ENCODE measurements around the gene CFL2.
A peak's percentile ranks its signal among the peaks of the same experiment; 100 is the strongest.
"Not testable (repeated sequence)": the region's sequence is repeated elsewhere in the genome, so short reads cannot be mapped to it uniquely, and the experiment has no call there.

The CFL2 gene

DNA sequence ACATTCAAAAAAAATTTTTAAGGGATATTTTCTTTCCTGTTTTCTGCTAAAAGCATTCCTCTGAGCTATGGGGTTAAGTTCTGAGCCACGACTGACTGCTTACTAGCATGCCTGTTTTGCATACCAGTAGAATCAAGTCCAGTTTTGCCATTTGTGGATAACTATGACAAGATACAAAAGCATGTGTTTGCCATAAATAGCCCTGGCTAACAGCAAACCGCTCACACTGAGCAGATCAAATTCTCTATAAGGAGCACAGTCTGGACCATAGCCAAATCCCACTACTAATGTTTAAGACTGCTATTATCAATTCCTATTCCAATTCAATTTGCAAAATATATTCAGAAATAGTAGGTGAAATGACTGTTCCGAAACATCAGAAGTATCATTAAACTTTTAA, 3.2 kb downstream of the CFL2 start:
- DNase-seq = no peak

DNA sequence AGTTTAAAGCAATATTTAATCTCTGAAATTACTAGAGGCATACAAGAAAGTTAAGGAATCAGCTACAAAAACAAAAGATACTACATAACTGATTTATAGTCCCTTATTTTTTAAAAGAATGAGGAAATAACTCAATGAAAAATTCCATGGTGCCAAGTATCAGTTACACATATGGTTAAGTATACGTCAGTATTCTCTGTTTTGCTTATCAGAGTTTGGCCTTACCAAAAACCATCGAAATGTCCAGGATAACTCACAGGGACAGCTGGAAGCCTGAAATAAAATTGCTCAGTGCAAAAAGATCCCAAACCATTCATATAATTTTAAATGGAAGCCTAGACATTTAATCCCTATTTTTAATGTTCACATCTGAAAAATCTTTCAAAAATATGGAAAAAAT, 3.6 kb downstream of the CFL2 start:
- DNase-seq = no peak

DNA sequence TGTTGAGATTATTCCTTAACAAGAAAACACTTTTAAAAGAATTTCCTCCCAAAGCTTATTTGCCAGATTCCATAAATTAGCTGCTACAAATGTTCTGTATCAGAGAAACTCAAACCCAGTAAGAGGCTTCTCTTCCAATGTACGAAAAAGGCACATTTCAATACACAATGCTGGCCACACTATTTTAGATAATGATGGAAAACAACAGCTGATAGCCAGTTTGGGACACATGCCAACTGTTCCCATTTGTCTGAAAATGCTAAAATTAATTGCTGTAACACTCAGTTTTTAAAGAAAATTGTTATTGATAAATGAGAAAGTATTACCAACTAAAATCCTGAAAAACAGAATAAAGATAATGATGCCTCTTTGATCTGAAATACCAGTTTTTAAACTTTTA, 4.4 kb downstream of the CFL2 start:
- DNase-seq = no peak

DNA sequence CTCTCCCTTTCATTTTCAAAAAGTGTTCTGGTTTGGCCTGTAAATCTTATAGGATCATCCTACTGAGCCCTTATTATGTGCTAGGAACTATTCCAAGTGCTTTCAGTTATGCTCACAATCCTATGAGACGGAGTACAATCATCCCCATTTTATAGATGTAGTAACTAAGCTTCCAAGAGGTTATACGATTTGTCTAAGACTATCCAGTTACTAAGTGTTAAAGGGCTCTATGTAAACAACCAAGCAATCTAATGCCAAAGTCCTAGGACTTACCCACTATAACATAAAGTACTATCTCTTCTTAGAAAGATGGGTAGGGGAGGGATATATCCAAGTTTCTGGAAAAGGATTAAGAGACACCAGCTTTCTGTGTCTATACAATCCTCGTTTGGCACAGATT, 6.7 kb downstream of the CFL2 start:
- DNase-seq = no peak

DNA sequence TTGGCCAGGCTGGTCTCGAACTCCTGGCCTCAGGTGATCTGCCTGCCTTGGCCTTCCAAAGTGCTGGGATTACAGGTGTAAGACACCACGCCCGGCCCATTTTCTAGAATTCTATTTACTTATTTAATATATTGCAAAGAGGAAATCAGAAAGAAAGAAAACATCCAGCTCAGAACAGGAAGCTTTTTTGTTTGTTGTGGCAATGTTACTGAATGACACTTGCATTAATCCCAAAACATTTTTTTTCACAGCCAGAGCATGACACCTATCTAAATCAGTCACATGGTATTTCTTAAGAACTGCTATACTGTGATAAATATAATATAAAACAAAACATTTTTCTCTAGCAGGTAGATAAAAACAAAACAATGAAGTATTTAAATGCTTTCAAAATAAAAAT, 12.6 kb downstream of the CFL2 start:
- no peak for DNase-seq

DNA sequence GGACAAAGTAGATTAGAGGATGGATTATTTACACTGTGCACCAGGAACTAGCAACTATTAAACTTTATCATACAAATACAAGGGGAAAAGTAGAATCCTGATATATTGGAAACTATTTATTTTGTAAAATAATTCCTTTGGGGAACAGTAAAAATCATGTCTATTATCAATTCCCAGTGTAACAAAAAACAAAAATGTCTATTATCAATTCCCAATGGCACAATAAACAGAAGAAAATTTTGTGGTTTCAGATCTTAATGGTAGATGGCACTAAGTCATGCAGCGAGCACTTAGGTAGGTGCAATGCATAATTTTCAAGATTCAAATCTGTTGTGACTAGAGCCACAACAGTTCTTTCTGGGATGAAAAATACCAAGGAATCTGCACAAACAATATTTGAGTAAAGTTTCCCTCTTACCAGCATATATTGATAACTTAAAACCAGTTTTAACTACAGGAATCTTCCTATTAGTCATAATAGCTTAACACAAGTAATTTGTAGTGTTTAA, 13.7 kb downstream of the CFL2 start:
- DNase-seq = no peak

DNA sequence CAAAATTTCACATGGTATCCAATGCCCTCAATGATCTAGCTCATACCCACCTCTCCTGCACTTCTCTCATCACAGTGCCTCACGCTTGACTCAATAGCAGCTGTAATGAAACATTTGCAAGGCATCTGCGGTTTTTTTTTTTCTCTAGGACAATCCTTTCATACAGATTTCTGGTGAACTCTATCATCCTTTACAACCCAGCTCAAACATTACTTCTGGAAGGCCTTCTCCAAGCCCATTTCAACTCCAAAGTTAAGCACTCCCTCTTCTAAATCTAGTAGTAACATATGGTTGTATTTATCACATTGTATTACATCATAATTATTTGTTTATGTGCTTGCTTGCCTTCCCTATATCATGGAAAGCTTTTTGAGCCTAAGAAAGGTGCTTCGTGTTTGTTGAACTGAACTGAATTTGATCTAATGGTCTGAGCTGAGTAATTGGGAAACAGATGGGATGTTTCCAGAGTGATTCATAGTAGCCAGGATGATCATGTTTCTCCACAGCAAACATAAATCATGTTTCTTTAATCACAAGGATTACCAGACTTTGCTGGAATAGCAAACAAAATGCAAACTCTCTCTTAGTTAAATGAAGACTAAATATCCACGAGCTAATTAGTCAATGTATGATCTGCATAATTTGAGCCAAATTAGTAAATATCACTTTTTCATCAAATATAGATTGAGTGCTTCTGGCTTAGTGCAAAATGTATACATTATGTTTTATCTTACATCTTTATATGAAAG, 14.3 kb downstream of the CFL2 start:
- DNase-seq = no peak

DNA sequence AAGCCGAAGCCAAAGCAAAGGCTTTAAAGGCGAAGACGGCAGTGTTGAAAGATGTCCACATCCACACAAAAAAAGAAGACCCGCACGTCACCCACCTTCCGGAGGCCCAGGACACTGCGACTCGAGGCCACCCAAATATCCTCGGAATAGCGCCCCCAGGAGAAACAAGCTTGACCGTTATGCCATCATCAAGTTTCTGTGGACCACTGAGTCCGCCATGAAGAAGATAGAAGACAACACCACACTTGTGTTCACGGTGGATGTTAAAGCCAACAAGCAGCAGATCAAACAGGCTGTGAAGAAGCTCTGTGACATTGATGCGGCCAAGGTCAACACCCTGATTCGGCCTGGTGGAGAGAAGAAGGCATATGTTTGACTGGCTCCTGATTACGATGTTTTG, 20.2 kb downstream of the CFL2 start:
- not testable (repeated sequence) for DNase-seq

DNA sequence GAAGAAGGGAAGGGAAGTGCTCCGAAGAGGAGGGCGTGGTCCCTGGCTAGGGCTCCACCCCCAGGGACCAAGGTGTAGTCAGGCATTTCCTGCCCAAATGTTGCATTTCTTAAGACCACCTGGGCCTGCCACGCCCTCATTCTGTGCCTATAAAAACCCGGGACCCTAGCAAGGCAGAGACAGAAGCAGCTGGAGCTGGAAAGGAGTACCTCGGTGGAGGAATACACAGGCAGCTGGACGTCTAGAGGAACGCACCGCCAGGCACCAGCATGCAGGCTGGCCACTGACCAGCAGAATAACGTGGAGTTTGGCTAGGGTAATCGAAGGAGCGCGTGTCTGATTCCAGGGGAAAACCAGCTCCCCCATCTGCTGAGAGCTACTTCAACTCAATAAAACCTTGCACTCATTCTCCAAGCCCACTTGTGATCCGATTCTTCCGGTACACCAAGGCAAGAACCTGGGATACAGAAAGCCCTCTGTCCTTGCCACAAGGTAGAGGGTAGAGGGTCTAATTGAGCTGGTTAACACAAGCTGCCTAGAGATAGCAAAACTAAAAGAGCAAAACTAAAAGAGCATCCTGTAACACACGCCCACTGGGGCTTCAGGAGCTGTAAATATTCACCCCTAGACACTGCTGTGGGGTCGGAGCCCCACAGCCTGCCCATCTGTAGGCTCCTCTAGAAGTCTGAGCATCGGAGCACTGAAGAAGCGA, 21.0 kb downstream of the CFL2 start:
- peak; percentile 47 for DNase-seq

DNA sequence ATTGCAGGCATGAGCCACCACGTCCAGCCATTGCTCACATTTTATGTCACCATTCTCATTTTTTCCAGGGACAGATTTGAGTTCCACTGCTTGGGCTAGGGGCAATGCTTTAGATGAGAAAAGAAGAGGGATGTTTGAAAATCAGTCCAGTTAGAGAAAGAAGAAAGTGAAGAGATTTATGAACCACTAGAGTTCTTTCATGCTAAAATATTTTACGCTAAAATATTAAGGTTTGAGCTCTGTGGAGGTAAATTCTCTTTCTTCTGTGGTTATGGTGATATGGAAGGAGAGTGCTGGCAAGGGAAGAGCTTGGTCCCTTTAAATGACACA, 21.5 kb downstream of the CFL2 start:
- no peak for DNase-seq

DNA sequence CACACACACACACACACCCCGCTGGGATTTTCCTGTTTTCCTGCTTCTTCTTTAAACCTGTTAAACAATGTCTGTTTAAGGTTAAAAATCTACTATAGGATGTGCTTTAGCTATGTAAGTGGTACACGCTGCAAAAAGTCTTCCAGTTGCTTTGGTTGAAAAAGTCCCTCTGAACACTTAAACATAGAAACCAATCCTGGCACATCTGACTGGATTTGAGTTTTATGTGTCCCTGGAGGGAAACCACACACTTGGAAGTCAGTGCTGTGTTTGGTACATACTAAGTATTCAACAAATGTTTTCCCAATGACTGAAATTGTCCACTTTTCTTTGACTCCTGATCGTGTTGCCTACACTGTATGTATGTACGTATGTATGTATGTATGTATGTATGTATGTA, 22.0 kb downstream of the CFL2 start:
- no peak for DNase-seq

DNA sequence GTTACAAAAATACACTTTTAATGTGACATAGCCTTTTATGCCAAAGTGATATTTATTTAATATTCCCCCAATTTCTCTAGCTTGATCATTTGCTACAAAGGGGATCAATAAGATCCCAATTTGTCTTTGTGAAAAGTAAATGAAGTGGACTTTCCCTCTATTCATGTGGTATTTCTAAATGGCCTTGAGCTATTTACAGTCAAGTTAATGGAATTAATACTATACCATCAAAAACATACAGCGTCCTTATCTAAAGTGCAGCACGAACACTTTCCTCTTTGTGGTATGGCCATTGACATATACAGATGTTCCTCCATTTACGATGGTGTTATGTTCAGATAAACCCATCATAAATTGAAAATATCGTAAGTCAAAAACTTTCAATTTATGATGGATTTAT, 23.2 kb downstream of the CFL2 start:
- no peak for DNase-seq

DNA sequence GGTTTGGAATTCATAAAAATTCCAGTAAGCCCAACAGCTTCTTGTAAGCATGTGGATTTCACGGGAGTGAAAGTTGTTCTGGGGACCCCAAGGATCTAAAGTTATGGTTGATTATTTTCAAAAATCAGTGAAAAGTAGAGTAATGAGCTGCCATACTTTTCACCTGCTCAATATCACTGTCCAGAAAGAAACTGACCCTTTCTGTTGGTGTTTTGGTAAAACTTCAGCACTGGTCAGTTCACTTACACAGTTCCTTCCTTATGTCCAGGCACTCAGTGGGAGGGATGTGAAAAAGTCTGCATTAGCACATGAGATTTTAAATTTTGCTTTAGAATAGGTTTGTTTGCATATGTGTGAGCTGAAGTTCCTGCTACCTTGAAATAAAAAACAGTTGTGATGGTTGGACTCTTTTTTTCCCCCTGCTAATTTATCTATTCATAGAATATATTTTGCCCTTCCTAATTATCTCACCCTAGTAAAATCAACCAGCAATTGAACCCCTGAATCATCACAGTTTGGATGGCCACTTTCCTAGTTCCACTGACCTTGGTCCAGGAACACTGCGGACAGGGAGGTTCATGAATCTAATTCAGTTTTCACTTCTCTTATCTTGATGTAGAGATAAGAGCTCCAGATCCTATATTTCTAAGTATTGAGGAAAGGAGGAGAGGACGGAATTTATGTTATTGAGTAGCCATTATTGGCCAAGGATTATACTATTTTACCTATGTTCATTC, 25.8 kb downstream of the CFL2 start:
- DNase-seq = no peak

DNA sequence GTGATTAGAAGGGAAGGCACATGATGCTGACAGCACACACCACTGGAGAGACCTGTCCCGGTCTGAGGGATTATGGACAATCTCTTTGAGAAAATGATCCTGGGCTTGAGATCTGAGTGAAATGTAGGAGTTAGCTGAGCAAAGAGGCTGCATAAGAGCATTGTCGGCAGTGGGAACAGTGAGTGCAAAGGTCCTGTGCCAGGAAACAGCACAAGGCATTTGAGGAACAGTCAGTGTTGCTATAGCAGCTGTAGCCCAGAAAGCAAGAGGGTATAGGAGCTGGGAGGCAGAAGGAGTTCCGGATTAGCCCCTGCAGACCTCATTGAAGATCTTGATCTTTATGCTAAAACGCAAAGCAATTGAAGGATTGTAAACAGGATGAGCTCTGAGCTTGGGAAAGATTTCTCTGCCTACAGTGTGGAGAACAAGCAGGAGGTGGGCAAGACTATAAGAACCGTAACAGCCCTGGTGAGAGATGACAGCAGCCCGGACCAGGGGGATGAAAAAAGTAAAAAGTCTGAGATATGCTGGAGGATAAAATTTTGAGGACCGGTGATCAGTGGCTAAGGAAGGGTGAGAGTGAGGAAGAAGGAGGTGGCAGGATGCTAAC, 28.5 kb downstream of the CFL2 start:
- DNase-seq = no peak

DNA sequence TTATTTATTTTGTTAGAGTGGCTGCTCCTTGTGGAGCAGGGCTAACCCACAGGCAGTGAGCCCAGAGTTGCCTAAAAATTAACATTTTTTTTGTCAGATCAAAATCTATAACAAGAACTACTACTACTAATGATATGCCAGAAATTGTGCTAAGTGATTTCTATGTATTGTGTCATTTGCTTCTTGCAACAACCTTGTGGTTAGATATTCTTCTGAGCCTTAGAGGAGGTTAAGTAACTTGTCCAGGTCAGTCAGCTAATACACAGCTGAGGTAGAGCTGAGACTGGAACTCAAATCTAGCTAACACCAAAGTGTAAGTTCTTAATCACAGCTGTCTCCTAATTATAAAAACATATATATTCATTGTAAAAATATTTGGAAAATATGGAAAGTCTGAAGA, 29.8 kb downstream of the CFL2 start:
- no peak for DNase-seq

DNA sequence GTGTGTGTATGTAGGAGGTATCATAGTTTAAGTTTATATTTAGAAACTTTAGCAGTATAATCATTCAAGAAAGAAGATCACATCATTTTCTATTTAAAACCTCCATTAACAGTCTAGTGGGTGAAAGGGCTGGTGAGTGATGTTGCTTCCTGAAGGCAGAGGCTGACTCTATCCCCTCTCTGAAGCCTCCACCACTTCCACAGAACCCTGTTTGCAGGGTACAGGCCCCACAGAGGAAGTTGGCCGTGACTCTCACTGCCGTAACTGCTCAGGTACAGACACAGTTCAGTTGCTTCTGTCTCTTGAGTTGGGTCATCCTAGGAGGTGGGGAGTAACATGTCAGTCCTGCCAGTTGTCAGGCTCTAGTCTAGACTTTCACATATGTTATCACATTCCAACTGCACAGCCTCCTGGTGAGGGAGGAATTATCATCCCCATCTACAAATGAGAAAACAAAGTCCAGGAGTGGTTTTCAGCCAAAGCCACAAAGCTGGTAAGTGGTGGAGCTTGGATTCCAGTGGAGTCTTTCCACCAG, 31.5 kb downstream of the CFL2 start:
- peak; percentile 7 for DNase-seq

DNA sequence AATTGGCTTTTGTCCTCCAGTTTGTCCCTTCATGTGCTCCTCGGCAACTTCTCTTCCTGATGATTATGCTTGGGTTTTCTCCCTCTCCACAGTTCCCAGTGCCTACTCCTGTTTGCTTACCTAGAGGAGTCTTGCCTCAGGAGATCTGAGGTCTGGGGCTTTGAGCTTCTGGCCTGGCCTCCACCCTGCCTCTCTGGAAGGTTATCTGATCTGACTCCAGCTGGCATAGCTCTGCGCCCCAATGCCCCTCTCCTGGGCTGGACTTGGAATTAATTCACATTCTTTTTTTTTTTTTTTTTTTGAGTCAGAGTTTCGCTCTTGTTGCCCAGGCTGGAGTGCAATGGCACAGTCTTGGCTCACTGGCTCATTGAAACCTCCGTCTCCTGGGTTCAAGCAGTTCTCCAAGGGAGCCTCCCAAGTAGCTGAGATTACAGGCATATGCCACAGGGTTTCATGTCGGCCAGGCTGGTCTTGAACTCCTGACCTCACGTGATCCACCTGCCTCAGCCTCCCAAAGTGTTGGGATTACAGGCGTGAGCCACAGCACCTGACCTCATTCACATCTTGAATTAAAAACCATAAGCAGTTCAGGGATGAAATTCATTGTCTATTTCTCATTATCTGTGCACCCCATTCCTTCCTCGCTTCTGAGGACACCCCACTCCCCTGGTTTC, 33.5 kb downstream of the CFL2 start:
- DNase-seq = no peak

DNA sequence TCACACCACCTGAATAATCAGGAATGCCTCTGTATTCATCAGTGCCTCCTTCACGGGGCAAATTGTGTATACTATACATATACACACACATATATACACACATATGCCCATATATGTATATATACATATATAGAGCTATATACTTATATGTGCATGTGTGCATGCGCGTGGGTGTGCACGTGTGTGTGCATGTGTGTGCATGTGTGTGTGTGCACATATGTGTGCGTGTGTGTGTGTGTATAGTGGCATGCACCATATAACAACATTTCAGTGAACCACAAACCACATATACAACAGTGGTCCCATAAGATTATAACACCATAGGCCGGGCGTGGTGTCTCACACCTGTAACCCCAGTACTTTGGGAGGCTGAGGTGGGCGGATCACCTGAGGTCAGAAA, 35.7 kb downstream of the CFL2 start:
- no peak for DNase-seq

DNA sequence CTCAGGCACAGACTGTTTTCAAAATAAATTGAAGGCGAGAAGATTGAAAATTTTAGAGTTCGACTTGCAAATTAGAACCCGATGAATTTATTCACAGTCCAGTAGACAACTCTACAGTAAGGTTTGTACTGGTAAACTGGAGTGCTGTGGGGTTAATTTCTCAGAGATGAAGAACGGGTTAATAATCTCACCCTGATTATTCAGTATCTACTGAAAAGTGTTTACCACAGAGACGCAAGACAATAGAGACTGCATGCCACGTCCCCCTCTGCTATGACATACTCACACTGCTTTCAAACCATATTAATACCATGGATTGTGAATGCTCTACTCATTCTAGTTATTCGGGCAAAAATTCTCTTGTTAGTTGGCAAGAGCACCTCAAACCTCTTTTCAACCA, 36.1 kb downstream of the CFL2 start:
- DNase-seq = no peak

DNA sequence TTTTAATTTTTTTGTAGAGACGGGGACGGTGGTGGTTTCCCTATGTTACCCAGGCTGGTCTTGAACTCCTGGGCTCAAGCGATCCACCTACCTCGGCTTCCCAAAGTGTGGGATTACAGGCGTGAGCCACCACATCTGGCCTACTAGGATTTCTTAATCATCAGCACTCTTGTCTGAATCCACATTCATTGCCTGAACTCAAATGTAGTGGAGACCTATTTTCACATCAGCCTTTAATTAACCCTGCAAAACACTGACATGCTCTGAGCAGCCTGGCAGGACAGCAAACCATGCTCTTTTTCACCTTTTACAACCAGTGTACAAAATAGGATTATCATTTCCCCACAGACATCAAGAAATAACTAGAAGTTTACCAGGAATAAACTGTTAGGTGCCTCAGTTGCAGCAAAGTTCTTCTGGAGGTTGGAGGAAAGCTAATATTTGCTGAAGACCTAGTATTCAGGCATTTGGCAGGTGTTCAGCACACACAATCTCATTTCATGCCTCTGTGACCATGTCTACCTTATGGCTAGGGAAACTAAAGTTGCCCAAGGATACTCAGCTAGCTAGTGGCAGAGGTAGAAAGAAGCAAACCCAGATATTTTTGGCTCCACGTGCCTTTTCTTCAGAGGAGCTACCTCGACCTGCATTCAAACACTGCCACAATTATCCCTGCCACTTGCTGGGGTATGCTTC, 37.7 kb downstream of the CFL2 start:
- no peak for DNase-seq

DNA sequence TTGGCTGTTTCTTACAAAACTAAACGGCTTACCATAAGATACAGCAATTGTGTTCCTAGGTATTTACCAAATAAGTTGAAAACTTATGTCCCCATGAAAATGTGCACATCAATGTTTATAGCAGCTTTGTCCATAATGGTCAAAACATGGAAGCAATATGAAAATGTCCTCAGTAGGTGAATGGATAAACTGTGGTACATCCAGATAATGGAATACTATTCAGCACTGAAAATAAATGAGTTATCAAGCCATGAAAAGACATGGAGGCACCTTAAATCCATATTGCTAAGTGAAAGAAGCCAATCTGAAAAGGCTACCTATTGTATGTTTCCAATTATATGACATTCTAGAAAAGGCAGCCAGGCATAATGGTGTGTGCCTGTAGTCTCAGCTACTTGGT, 40.7 kb downstream of the CFL2 start:
- no peak for DNase-seq

DNA sequence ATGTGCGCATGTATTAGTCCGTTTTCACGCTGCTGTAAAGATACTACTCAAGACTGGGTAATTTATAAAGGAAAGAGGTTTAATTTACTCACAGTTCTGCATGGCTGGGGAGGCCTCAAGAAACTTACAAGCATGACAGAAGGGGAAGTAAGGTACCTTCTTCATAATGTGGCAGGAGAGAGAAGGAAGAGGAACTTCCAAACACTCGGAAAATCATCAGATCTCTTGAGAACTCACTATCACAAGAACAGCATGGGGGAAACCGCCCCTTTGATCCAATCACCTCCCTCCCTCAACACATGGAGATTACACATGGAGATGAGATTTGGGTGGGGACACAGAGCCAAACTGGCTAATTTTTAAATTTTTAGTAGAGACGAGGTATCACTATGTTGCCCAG, 42.7 kb downstream of the CFL2 start:
- DNase-seq = no peak

Data from CD4-positive, alpha-beta T cell treated with Interleukin-17A for 4 hours (primary cell).